ENCODE results near the gene WDFY4. TPM values are rescaled to one million over a fixed set of nuclear protein-coding genes. Genes with fewer than 3 reads are reported as not detected.

Gene WDFY4
- total and polyA plus RNA-seq, 2 experiments from 2014 or later = 0.14 TPM; not detected in 1

DNA sequence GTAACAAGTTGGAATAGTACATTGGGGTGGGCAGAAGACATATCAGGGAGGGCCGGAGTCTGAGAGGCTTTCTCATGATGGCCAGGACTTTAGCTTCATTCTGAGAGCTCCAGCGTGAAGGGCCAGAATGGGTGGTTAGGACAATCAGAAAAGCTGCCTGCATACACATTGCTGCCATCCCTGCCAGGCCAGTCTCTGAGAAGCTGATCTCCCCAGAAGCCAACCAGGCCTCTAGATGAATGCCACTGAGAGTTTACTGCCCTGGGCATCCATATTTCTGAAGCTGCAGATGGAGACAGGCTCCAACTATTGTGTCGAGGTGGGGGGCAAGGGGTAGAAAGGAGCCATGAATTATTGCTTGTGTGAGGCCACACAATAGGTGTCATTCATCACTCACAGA is 47.8 kb upstream of the WDFY4 start:
- Mint-ChIP-seq H3K27me3 (ENCODE audit: insufficient read depth, low read depth, poor library complexity) (peaks cover 3% of the 10 kb centered on the region), H3K4me3 (no peak overlapping the region), H3K27ac (no peak overlapping the region), H3K9me3 (peaks cover 13% of the 10 kb centered on the region), H3K36me3 (ENCODE audit: low read depth) (no peaks in the 10 kb centered on the region), H3K4me1 (no peaks in the 10 kb centered on the region; the same call in 2 of the 3 replicates)
- no peak for TF ChIP-seq CTCF (conservative IDR thresholded peaks at IDR 0.05; ENCODE audit: low read depth in 2 of 2)
- TF ChIP-seq NANOG (IDR thresholded peaks at IDR 0.05; ENCODE audit: borderline replicate concordance) = no peak
- TF ChIP-seq JUNB (IDR thresholded peaks at IDR 0.05; ENCODE audit: unreplicated experiment) = no peak
- no peak for TF ChIP-seq CREB1 (CRISPR knock-in tag; IDR thresholded peaks at IDR 0.05; ENCODE audit: low read depth)
- no peak for TF ChIP-seq ZNF462 (CRISPR knock-in tag; IDR thresholded peaks at IDR 0.05)
- TF ChIP-seq EZH2 (IDR thresholded peaks at IDR 0.05; ENCODE audit: low read depth, unreplicated experiment) = no peak
- TF ChIP-seq STAT1 (IDR thresholded peaks at IDR 0.05; ENCODE audit: unreplicated experiment) = no peak
- TF ChIP-seq ZNF114 (CRISPR knock-in tag; IDR thresholded peaks at IDR 0.05) = no peak
- TF ChIP-seq EZH2phosphoT487 (IDR thresholded peaks at IDR 0.05; ENCODE audit: unreplicated experiment) = no peak
- TF ChIP-seq POLR2AphosphoS5 (IDR thresholded peaks at IDR 0.05; ENCODE audit: low read depth) = no peak
- TF ChIP-seq ETS1 (IDR thresholded peaks at IDR 0.05) = no peak
- TF ChIP-seq ZNF331 (CRISPR knock-in tag; IDR thresholded peaks at IDR 0.05; ENCODE audit: low read depth) = no peak
- TF ChIP-seq, protein P1, sequence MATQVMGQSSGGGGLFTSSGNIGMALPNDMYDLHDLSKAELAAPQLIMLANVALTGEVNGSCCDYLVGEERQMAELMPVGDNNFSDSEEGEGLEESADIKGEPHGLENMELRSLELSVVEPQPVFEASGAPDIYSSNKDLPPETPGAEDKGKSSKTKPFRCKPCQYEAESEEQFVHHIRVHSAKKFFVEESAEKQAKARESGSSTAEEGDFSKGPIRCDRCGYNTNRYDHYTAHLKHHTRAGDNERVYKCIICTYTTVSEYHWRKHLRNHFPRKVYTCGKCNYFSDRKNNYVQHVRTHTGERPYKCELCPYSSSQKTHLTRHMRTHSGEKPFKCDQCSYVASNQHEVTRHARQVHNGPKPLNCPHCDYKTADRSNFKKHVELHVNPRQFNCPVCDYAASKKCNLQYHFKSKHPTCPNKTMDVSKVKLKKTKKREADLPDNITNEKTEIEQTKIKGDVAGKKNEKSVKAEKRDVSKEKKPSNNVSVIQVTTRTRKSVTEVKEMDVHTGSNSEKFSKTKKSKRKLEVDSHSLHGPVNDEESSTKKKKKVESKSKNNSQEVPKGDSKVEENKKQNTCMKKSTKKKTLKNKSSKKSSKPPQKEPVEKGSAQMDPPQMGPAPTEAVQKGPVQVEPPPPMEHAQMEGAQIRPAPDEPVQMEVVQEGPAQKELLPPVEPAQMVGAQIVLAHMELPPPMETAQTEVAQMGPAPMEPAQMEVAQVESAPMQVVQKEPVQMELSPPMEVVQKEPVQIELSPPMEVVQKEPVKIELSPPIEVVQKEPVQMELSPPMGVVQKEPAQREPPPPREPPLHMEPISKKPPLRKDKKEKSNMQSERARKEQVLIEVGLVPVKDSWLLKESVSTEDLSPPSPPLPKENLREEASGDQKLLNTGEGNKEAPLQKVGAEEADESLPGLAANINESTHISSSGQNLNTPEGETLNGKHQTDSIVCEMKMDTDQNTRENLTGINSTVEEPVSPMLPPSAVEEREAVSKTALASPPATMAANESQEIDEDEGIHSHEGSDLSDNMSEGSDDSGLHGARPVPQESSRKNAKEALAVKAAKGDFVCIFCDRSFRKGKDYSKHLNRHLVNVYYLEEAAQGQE (IDR thresholded peaks at IDR 0.05; ENCODE audit: unreplicated experiment) = no peak
- H3K4me2 ChIP-seq = no peak overlapping the region
- no peaks in the 10 kb centered on the region for H4K20me1 ChIP-seq (replicated peaks; ENCODE audit: insufficient read depth)
- no peak overlapping the region for H3K27ac ChIP-seq (ENCODE audit: low read depth)
- no peak overlapping the region for H3K4me3 ChIP-seq
- no peaks in the 10 kb centered on the region for H3K9me2 ChIP-seq (ENCODE audit: insufficient read depth)
- no peaks in the 10 kb centered on the region for H3F3A ChIP-seq (replicated peaks; ENCODE audit: low read depth)
- no peak overlapping the region for H2AFZ ChIP-seq
- no peak for ATAC-seq
- H3K27me3 ChIP-seq (ENCODE audit: insufficient read depth) = no peaks in the 10 kb centered on the region
- no peaks in the 10 kb centered on the region for H3K36me3 ChIP-seq (ENCODE audit: insufficient read depth)
- DNase-seq (ENCODE audit: low spot score) = no peak
- no peaks in the 10 kb centered on the region for H3K4me1 ChIP-seq (ENCODE audit: insufficient read depth)
- no peaks in the 10 kb centered on the region for H3K79me2 ChIP-seq (replicated peaks; ENCODE audit: insufficient read depth)
